GM21423 (cell line): ENCODE data around the gene TM4SF4.

Source experiments
- ATAC-seq: cut with Tn5 transposase; IDR thresholded peaks from one replicate; pipeline ENCODE4 v1.9.1; 2021; ENCODE audit warnings: mild to moderate bottlenecking, moderate library complexity; ENCODE audit not compliant: unreplicated experiment

TM4SF4 gene

DNA sequence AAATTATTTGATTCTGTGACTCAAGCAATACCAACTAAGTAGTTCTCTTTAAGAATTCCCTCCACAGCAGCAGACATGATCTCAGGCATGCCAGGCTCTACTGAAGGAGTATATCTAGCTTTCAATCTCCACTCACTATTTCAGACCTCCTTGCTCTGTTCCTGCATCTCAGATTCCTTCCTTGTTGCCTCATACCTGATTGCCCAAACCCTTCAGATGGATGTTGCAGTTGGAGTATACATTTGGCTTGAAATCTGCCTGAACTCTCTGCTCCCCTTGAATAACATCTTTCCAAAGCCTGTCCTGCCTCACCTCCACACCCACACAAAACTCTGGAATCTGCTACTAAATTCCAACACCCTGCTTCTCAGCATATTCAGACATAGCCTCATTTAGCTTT lies 19.8 kb upstream of the TM4SF4 start:
- ATAC-seq, result no peak

DNA sequence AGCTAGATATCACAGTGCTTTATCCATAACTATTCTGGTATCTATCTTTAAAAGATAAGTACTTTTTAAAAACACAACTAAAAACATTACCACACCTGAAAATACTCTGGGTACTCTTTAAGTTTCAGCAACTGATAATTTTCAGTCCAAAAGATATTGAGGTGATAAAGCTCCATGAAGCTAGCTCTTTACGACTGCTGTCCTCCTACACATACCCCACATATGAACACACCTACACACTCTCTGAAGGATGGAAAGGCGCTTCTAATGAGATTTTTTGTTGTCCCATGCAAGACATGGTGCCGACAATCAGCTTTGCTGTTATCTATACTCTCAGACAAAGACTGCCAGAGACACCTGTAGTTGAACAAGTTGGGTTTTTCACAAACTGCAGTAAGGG lies 19.1 kb upstream of the TM4SF4 start:
- ATAC-seq, result no peak

DNA sequence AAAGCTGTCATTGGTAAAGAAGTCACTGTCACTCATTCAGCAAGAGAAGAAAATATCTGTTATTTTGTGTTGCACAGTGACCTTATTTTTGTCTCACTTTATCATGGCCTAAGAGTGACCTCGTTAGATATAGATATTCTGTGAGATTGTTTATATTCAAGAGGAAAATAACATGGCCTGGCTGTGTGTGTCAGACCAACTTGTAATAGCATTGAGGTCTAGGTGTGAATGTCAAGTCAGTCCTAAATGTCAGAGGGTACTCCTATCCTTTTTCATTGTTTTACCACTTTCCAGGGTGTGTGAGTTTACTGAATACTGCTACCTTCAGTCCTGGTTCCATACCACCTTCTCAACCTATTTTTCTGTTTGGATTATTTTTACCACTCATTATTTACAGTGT lies 18.5 kb upstream of the TM4SF4 start:
- no peak for ATAC-seq

DNA sequence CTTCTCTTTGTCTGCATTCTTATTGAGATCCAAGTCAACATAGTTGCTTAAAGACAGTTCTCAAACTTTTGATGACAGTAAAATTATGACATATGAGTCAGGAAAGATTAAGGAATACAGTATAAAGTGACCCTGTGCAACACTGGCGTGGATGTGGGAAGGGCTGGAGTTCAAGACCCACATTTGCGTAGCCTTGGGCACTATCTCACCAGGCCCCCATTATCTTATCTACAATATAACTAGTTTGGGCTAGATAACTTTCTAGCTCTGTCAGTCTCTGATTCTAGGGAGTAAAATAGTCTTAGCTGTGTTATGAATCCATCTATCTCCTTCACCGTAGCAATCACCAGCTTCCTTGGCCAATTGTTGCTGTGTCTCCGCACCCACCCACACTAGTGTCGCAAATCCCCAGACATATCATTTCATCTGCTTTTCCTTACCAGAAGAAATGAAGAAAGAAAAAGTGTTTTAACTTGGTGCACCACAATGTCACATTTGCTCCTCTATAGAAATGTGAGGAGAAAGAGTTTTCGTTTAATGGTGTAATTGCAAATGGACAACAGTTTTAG lies 14.9 kb upstream of the TM4SF4 start:
- ATAC-seq, result no peak

DNA sequence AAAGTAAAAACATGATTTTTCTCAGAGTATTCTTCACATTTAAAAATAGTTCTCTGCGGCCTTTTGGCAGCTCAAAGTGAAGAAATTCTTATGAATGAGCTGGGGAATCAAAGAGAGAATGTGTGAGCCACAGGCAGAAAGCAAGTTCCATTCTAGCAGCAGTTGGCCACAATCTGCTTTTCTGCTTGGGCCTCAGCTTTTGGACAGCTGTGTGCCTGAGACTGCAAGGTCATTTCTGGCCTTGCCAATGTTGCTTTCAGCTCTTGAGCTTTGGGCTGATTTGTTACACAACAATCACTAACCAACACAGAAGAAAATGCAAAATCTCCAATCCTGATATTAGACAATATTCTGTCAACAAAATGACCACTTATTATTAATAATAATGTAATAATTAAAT lies 14.4 kb upstream of the TM4SF4 start:
- no peak for ATAC-seq

DNA sequence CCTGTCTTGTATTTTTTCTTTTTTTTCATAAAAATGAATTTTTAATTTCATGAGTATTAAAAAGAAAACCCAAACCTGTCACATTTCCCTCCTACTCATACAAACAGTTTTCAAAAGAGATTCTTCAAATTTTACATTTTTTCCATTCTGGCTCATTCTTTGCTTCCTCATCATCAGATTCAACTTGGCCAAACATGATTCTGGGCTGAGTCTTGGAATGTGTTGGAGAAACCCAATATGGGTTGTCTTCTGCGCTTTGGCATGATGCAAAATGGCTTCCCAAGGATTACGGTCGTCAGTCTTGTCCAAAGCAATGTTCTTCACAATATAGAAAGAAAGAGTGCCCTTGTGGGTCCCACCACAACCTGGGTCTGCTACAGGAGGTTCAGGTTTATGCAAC lies 12.4 kb upstream of the TM4SF4 start:
- ATAC-seq, result no peak

DNA sequence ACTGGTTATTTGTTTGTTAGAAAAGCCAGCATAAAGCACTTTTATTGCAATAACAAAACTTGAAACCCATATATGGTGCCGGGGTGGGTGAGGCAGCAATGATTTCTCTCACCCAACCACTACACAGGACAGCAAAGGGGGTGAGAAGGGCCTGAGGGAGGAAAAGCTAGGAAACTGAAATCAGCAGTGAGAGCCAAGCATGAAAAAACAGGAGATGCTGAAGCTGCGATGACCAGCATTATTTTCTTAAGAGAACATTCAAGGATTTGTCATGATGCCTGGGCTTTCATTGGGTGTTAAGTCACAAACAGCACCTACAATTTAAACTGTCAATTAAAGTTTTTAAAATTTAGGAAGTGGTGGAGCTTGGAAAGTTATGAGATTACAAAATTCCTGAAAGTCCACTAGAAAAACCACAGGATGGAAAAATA lies 11.9 kb upstream of the TM4SF4 start:
- no peak for ATAC-seq

DNA sequence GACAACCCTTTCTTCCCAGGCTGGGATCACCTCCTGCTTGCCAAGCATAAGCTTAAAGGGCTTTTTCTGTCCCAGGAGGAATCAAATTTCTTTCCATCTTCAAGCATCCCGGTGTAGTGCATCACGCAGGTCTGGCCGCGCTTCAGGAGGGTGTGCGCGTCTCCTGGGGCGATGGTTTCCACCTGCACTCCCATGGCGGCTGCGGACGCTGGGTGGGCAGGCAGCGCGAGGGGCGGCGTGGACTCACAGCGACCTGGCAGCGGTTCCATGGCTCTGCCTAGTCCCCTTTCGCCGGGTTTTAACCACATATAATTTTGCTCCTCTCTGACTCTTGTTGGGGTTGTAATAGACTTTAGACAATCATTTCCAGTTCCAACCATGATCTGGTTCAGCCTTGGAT lies 10.6 kb upstream of the TM4SF4 start:
- ATAC-seq, result no peak

DNA sequence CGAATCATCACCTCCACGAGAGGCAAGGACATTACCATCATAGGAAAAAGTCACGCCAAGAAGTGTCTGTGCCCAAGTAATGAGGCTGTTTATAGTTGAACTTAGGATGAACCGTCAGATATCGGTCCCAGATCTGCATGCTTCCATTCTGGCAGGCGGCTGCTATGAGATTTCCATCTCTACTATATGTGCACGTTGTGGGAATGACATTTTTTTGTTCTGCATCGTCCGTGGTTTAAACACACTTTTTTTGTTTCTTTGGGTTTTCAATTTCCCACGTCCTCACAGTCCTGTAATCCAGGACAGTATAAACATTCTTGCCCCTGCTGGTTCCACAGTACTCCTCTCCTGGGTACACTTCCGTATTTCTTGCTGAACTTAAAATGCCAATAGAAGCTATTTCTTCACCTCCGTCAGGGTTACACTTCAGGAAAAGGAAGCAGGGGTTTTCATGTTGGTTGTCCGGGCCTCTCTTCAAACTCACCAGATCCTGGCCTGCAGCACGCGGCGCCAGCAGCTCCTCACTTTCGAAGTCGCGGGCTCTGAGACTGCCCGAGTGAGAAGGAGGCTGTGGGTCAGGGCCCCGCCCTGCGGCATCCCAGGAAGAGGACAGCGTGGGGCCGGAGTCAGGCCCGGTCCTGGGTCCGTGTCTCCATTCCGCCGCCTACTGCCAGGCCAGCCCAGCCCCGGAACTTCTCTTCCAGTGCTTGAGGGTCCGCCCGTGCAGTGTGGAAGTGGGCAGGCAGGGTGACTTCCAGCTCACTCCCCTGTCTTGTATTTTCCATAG lies 9.8 kb upstream of the TM4SF4 start:
- ATAC-seq, result no peak

DNA sequence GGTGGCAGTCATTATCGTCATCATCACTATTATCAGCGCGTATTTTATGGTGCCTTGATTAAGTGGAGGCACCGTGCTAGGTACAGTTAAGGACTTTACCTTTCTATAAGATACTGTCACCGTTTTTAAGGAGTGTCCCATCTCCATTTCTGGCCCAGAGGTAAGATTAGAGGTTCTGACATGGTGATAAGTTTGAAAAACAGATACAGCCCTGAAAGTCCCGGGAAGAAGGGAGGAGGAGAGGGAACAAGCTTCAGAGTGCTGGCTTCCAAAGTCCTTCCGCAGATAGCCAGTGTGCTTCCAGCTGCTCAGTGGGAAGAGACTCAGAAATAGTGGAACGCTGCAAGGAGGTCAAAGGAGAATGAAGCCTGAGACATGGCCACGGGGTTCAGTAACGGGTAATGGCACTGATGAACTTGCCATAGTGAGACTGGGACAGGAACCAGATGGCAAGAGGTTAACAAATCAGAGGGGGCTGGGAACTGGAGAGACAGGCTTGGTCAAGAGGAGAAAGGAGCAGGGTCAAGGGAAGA lies 9.1 kb upstream of the TM4SF4 start:
- no peak for ATAC-seq

DNA sequence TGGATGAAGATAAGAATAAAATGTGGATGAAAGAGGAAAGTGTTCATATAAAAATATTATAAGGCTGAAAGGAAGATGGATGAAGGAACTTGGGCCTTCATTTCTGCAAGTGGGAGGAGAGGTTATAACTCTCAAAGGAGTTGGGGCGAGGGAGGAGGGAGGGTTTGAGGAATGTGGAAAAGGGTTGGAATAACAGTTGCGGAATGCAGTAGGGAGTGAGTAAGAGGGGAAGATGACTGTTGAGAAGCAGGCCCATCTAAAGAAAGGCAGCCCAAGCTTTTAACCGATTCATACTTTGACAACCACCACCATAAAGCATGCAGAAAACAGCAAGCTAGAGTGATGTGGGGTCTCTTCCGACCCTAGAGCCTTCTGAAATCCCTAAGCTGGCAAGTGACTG lies 8.3 kb upstream of the TM4SF4 start:
- no peak for ATAC-seq

DNA sequence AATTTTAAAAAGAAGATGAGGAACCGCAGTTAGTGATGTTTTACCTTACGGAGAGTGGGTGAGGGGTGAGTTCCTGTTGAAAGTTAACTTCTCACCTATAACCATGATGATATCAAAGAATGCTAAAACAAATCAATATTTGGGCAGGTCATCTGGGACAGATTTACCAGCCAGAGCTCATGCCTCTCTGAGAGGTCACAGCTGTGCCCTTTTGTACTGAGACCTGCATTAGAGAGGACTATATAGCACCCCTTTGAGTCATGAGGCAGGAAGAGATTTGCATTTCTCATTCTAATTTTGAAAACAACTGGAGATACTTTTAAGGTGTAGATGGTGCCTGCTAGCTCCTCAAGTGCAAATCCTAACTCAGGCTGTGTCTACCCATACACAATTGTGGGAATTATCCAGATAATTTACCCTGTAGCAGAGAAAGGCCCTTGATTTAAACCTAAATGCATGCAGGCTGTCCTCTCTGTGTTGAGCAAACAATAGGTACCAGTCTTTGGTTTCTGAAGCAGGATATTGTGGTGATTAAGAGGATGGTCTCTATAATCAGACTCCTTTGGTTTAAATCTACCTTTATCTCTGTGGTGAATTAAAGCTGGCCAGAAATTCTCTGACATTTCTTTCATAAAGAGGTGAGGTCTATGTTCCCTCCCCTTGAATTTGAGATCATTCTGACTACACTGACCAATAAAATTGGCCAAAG lies 5.8 kb upstream of the TM4SF4 start:
- peak; percentile 78 for ATAC-seq

DNA sequence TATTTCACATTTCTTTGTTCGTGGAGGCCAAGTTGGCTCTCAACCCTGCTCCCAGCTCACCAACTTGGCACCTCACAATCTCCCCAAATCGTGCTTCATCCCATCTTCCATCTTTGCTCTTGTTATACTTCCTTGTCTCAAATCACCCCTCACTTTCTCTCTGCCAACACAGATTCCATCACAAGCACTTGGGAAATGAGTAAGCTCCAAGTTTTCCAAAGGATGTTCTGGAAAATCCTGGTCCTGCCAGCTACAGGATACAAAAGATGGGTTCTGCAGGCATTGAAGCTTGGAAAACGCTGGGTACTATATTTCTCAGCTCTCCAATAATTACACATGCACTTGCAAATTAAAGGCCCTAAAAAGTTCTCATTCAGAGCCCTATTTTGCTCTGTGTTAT lies 4.1 kb upstream of the TM4SF4 start:
- no peak for ATAC-seq

DNA sequence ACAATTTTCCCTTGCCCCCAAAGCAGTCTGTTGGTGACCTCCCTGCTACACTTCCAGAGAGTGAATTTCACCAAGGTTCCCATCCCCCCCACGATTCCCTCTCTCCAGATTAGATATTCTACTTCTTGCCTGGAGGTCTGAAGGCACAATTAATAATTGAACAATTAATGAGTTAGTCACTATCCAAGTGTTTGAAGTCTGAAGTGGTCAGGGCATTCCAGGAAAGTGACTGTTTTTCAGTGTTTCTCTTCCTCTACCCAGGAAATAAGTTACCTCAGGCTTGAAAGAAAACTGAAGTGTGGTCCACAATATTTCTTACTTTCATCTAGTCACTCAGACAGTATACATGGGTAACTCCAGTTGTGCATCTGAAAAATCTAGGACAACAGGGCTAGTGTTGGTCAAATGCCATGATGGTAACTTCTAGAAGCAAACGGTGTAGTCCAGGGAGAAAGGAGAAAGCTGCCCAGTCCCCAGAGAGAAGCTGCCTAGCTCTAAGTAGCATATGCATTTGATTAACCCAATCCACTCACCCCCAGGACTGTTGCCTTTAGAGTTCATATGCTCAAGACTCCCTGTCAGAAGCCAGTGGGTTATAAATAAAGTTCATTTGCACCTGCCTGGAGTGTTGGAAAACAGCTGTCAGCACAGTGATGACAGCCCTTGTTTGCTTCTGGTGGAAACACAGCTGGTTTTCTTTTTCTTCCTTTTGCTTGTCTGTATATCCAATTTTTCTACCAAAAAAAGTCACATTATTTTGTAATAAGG lies 2.3 kb upstream of the TM4SF4 start:
- ATAC-seq, result no peak

DNA sequence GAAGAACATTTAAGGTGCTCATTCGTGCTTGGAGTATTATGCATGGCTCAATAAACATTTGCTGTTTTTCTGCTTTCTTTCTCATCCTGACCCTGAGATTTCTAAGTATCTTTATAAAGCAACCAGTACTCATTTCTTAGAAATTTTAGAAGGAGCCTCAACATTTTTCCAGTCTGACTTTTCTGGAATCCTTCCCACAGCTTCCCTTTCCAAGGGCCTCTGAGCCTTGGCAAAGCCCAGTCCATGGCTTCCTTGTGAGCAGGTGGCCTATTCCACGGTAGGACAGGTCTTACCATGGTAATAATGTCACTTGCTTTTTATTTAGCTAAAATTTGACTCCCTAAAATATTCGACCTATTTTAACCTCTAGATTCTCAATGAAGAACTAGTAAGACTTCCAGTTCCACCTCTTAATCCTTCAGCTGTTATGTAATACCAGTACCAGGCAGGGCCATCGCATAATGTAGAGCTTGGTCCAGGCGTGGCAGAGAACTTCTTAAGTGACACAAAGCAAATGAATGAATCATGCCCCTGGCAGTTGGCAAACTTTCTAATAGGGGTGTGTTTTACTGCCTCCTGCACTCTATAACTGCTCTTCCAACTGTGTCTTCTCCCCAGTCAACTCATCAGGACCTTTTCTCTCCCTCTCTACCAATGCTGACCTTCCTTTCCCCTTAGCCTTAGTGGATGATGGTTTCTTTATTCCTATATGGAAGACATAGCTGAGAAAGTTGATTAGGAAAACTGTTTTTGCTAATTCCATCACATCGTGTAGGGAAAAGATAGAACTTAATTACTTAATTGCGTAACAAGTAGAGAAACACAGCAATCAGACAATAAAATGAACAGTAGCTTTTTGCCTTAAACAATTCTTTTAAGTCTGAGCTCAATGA lies 894 bp upstream of the TM4SF4 start:
- no peak for ATAC-seq

DNA sequence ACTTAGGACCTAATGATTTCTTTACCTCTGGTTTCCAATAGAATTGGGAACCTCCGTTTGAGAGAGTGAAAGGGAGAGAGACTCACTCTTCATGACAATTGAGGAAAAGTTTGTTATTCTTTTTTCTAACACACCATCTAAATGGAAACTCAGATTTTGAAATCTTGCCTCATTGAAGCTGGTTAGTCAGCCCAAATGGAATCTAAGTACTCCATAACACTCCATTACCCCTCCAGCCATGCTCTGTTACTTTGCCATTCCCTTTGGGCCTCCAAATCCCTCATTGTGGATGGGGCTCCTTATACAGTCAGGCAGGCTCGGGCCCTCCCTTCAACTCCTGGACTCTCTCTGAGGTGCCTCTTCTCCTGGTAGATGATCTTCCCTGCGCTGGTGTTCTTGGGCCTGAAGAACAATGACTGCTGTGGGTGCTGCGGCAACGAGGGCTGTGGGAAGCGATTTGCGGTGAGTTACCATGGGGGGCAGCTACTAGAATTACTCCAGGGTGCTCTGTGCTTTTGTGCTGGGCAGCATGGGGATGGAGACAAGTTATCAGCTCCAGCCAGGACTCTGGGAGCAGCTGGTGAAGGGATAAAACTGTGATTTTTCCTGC lies 1.1 kb downstream of the TM4SF4 start:
- no peak for ATAC-seq

DNA sequence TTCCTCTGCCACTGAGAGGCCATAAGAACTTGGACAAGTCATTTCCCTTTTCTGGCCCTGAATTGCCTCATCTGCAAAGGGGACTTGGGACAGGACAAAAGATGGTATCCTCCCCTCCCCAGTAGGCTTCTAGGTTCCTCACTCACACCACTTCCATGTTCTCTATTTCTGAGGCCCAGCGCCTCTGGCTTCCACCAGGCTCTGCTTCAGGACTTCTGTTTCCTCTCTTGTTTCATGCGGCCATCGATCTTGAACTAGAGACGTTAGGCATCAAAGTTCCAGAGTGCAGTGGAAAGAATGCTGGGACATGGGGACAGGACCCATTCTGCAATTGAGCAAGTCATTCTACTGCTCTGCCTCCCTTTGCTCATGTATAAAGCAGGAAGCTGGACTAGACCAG lies 1.7 kb downstream of the TM4SF4 start:
- ATAC-seq, result no peak

DNA sequence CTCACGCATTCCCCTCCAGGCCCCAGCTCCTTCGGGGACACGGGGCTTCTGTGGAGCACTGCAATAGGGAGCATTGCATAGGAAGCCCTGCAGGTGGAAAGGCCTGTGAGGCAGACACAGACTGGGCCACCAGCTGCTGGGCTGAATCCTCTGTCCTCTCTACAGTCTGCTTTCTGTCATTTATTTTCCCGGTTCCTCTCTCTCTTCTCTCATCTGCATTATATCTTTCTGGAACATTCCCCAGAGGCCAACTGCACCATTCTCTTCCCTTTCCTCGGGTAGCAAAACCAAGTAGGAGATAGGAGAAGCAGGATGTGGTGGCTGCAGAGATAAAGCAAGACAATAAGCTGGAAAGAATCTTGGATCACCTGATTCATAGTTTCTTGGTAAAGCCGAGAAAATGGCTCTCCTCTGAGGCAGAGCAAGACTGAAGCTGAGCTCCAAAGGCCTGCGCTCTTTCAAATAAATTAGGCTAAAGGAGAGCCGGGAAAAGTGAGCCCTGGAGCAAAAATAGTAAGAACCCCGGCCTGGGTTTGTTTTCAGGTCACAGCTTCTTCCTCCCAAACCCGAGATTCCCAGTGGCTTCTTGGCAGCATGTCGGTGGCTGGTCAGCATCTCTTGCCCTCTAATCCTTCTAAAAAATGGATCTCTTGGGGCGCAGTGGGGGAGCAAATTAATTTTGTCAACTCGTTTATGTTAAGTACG lies 5.3 kb downstream of the TM4SF4 start:
- ATAC-seq, result no peak

DNA sequence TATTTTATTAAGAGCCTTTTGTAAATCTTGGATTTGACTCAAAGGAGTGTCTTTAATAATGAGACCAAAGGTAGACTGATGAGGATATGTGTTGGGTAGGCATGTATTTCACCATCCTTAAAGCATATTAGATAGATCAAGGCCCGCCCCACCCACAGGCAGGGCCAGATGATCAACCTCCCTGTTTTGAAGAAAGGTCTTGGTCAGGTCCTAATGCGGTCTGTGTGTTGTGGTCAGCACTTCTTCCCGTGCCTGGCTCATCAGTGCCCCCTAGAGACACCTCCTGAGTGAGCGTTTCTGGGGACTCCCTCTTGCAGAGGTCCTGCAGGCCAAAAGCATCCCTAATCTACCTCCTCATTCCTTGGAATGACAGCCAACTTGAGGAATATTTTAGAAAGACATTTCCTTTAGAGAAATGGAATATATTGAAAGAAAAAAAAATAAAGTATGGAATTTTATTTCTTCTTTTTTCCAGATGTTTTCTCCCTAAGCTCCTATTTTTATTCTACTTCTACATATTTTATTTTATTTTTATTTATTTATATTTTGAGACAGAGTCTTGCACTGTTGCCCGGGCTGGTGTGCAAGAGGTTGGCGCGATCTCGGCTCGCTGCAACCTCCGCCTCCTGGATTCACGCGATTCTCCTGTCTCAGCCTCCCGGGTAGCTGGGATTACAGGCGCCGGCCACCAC lies 6.0 kb downstream of the TM4SF4 start:
- ATAC-seq, result peak; percentile 95
